Loucy (cell line): ENCODE measurements around the gene COL11A1.

Source experiments
- EZH2phosphoT487 ChIP-seq: fragments of 200-600 bp; IDR thresholded peaks from 2 replicates; pipeline ENCODE4 v1.6.1; 2018; ENCODE audit warnings: antibody characterized with exemption, mild to moderate bottlenecking, moderate library complexity, borderline replicate concordance
- TF ChIP-seq, protein P1 (sequence below): fragments of 200-600 bp; sonication (generic); conservative IDR thresholded peaks from 2 replicates; pipeline ENCODE4 v1.5.1; 2014; ENCODE audit warnings: mild to moderate bottlenecking, antibody characterized with exemption, low read length

DNA sequence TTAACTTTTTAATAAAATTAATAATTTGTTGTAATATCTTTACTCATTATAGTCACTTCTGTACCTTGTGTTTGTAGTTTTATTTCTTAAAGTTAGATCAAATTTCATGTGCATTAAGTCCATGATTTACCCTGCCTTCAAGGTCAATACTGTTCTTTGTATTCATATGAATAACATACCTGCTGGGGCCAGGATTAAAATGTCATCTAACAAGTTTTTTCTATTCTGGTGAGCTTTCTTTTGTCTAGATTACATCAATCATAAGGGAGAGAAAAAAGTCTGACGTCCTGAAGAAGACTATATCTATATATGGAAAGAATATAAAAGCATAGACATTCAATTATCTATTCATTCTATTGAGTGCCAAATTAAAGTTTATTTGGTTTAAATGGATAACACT lies 232.6 kb downstream of the COL11A1 start:
- no peak for TF ChIP-seq EZH2phosphoT487
- TF ChIP-seq, protein P1, sequence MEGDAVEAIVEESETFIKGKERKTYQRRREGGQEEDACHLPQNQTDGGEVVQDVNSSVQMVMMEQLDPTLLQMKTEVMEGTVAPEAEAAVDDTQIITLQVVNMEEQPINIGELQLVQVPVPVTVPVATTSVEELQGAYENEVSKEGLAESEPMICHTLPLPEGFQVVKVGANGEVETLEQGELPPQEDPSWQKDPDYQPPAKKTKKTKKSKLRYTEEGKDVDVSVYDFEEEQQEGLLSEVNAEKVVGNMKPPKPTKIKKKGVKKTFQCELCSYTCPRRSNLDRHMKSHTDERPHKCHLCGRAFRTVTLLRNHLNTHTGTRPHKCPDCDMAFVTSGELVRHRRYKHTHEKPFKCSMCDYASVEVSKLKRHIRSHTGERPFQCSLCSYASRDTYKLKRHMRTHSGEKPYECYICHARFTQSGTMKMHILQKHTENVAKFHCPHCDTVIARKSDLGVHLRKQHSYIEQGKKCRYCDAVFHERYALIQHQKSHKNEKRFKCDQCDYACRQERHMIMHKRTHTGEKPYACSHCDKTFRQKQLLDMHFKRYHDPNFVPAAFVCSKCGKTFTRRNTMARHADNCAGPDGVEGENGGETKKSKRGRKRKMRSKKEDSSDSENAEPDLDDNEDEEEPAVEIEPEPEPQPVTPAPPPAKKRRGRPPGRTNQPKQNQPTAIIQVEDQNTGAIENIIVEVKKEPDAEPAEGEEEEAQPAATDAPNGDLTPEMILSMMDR: no peak
